ENCODE results near the gene AK4. TPM values are rescaled to one million over a fixed set of nuclear protein-coding genes. Genes with fewer than 3 reads are reported as not detected.

Gene AK4
- total and polyA plus RNA-seq, 10 donors: 0.46 to 15.1 (median 4.3) TPM

DNA sequence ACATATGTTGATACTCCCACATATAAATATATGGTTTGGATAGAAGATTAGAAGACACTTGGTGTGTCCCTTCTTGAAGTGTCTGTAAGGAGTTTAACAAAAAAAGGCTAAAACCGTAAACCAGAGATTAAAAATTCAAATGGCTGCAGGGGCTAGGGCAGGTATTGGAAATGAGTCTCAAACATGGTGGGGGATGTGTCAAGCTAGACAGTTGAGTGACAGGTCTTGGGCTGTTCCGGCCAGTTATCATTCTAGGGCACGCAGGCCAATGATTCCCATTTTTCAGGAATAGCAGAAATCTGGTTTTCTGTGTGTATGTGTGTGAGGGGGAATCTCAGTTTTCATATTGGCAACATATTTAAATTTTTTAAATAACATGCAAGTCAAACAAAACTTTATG is 77.2 kb downstream of the AK4 start:
- H3K36me3 ChIP-seq: no peaks in the 10 kb centered on the region
- TF ChIP-seq POLR2A (IDR thresholded peaks at IDR 0.05): no peak
- TF ChIP-seq, protein P1, sequence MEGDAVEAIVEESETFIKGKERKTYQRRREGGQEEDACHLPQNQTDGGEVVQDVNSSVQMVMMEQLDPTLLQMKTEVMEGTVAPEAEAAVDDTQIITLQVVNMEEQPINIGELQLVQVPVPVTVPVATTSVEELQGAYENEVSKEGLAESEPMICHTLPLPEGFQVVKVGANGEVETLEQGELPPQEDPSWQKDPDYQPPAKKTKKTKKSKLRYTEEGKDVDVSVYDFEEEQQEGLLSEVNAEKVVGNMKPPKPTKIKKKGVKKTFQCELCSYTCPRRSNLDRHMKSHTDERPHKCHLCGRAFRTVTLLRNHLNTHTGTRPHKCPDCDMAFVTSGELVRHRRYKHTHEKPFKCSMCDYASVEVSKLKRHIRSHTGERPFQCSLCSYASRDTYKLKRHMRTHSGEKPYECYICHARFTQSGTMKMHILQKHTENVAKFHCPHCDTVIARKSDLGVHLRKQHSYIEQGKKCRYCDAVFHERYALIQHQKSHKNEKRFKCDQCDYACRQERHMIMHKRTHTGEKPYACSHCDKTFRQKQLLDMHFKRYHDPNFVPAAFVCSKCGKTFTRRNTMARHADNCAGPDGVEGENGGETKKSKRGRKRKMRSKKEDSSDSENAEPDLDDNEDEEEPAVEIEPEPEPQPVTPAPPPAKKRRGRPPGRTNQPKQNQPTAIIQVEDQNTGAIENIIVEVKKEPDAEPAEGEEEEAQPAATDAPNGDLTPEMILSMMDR (IDR thresholded peaks at IDR 0.05 in 8 of 11, conservative IDR thresholded peaks at IDR 0.05 in 3 of 11): no peak
- TF ChIP-seq POLR2AphosphoS5 (IDR thresholded peaks at IDR 0.05): no peak
- WGBS, 5 donors: 91 to 99% (median 92%) methylated on average over 3 of the region's 3 CpGs

DNA sequence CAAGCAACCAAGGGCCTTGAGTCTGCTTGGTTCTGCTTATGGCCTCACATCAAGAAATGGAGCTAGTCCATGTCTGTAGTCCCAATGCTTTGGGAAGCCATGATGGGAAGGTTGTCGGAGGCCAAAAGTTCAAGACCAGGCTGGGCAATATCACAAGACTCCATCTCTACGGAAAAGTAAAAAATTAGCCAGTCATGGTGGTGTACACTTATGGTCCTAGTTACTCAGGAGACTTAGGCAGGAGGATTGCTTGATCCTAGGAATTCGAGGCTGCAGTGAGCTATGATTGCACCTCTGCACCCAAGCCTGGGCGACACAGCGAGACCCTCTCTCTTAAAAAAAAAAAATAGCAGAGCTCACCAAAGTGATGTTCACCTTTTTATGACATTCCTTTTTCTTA is 81.2 kb downstream of the AK4 start:
- TF ChIP-seq, protein P1 (IDR thresholded peaks at IDR 0.05 in 8 of 11, conservative IDR thresholded peaks at IDR 0.05 in 3 of 11): no peak
- TF ChIP-seq POLR2AphosphoS5 (IDR thresholded peaks at IDR 0.05) (no peak), POLR2A (IDR thresholded peaks at IDR 0.05) (no peak)
- Histone ChIP-seq H3K4me1 (peaks cover 0 to 8% (median 0%) of the 10 kb centered on the region in 6 donors), H3K27ac (no peak overlapping the region), H3K27me3 (replicated peaks in 1 of 7) (no peaks in the 10 kb centered on the region), H3K9me3 (no peaks in the 10 kb centered on the region), H3K36me3 (no peaks in the 10 kb centered on the region), H3K4me3 (no peak overlapping the region)
- WGBS, 5 donors: 80 to 96% (median 94%) methylated on average over 5 of the region's 5 CpGs
- intact Hi-C loops (cut with DNase I; ENCODE audit: low total_unique reads): no loop called here
- DNase-seq: no peak

More for the DNA sequence above, 77.2 kb downstream of the AK4 start:
- intact Hi-C loops (cut with DNase I; ENCODE audit: low total_unique reads): no loop called here
- Histone ChIP-seq H3K27ac (no peak overlapping the region), H3K27me3 (replicated peaks in 1 of 7) (no peaks in the 10 kb centered on the region), H3K4me1 (no peaks in the 10 kb centered on the region), H3K4me3 (no peak overlapping the region), H3K9me3 (no peaks in the 10 kb centered on the region)
- DNase-seq: no peak

GRCh38 chr1:65229754-65230339 is 81.8 kb downstream of the AK4 start:
- TF ChIP-seq POLR2A (IDR thresholded peaks at IDR 0.05) (no peak), POLR2AphosphoS5 (IDR thresholded peaks at IDR 0.05) (no peak)
- TF ChIP-seq, protein P1 (IDR thresholded peaks at IDR 0.05 in 8 of 11, conservative IDR thresholded peaks at IDR 0.05 in 3 of 11): no peak
- H3K27ac ChIP-seq: no peak overlapping the region
- intact Hi-C loops (cut with DNase I; ENCODE audit: low total_unique reads): no loop called here
- no peak overlapping the region for H3K4me3 ChIP-seq
- H3K4me1 ChIP-seq: peaks cover 0 to 8% (median 0%) of the 10 kb centered on the region in 6 donors
- no peaks in the 10 kb centered on the region for H3K27me3 ChIP-seq (replicated peaks in 1 of 7)
- no peak for DNase-seq
- H3K36me3 ChIP-seq: no peaks in the 10 kb centered on the region
- no peaks in the 10 kb centered on the region for H3K9me3 ChIP-seq
- WGBS, 5 donors: 86 to 91% (median 88%) methylated on average over 5 of the region's 5 CpGs

- Histone ChIP-seq H3K4me3 (no peak overlapping the region), H3K27ac (no peak overlapping the region), H3K4me1 (peaks cover 0 to 8% (median 0%) of the 10 kb centered on the region in 6 donors), H3K9me3 (peaks cover 0 to 3% (median under 1%) of the 10 kb centered on the region in 8 donors), H3K36me3 (no peaks in the 10 kb centered on the region), H3K27me3 (replicated peaks in 1 of 7) (no peaks in the 10 kb centered on the region)
- WGBS, 5 donors: 12 to 40% (median 20%) methylated on average over 1 of the region's 1 CpG
- no peak for DNase-seq
- intact Hi-C loops (cut with DNase I; ENCODE audit: low total_unique reads): no loop called here
- no peak for TF ChIP-seq POLR2AphosphoS5 (IDR thresholded peaks at IDR 0.05)
Measured at GRCh38 chr1:65230731-65231481, 82.9 kb downstream of the AK4 start.

Data from spleen (tissue), 11 donors.